Measurements from ENCODE around the gene CHRDL2.

Gene CHRDL2

DNA sequence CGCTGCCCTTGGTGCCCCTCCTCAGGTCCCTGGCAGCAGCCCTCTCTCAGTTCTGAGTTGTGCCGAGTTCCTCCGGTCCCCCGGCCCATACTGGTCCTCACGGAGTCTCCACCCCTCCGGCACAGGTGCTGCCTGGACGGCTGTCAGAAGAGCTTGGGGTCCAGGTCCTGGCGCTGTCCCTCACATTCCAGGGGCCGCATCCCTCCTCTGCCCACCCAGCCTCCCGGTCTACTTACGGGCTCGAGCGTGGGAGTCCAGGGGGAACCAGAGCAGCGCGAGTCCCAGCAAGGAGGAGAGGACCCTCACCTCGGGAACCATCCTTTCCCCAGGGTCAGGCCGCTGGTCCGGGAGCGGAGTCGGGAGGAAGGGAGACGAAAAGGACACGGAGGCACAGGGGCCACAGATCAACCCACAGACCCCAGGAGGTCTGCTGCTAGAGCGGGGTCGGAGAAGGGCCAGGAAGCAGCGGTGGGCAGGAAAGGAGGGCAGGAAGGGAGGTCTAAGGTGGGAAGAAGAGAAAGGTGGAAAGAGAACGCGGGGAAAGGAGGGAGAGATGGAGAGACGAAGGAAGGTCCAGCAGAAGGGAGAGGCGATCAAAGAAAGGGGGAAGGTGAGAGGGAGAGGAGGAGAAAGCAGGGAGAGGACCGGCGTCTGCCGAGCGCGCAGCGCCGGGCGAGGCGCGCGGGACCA, 510 bp downstream of the CHRDL2 start:
- no peak for DNase-seq (ENCODE audit: low spot score)
- TF ChIP-seq, protein P1, sequence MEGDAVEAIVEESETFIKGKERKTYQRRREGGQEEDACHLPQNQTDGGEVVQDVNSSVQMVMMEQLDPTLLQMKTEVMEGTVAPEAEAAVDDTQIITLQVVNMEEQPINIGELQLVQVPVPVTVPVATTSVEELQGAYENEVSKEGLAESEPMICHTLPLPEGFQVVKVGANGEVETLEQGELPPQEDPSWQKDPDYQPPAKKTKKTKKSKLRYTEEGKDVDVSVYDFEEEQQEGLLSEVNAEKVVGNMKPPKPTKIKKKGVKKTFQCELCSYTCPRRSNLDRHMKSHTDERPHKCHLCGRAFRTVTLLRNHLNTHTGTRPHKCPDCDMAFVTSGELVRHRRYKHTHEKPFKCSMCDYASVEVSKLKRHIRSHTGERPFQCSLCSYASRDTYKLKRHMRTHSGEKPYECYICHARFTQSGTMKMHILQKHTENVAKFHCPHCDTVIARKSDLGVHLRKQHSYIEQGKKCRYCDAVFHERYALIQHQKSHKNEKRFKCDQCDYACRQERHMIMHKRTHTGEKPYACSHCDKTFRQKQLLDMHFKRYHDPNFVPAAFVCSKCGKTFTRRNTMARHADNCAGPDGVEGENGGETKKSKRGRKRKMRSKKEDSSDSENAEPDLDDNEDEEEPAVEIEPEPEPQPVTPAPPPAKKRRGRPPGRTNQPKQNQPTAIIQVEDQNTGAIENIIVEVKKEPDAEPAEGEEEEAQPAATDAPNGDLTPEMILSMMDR (IDR thresholded peaks at IDR 0.05; ENCODE audit: extremely low read depth, missing control alignments), result no peak

DNA sequence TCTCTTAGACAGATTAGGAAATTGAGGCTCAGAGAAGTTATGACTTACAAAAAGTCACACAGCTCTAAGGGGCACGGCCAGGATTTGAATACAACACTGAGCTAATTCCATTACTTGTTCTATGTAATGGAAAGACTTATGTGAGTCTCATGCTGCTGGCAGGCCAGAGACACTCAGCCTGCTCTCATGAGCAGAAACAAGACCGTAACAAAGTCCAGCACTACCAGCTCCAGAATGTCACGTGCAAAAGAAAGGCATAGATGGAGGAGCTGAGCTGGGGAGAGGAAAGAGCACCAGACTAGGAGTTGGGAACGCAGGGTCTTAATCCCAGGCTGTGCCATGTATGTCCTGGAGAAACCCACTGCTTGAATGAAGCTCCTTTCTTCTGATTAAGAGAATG, 1.8 kb downstream of the CHRDL2 start:
- TF ChIP-seq, protein P1 (IDR thresholded peaks at IDR 0.05; ENCODE audit: extremely low read depth, missing control alignments), result no peak
- DNase-seq (ENCODE audit: low spot score), result no peak

DNA sequence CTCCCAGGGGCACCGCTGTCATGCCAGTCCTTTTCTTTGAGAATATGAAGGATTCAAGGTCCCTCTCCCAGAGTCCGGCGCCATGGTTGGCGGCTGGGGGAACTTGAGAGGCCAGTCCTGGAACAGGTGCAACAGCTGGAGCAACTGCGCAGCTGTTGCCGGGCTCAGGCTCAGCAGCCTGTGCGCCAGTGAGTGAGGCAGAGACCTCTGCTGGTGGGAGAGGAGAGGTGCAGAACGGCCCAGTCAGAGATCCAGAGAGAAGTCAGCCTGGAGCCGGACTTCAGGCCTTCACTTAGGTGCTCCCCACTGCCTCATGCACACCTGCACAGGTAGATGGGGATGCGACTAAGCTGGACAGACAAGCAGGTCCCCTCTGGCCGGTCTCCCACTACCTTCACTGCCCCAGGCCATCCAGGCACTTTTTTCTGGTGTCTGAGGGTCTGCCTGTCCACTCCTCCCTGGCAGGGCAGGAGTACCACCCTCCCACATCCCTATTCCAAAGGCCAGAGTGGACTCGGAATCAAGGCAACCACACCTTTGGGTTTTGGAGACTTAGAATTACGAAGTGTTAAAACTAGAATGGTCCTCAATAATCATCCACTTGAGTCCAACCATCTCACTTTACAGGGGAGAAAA, 4.6 kb downstream of the CHRDL2 start:
- DNase-seq (ENCODE audit: low spot score), result peak; percentile 91

DNA sequence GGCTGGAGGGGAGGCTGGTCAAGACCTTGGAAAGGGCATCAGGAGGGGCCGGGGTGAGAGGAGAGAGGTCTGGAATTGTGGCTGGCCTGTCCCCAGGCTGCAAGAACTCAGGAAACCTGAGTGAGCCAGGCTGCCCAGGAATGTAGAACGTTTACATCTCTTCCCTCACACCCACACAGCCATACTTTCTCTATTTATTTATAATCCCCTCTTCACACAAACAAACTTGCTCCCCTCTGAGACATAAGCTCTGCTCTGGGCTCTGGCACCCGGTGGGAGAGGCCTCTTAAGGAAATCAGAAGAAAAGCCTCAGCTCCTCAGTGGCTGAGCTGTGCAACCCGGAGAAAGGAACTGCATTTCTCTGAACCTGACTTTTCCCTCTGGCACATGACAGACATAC, 5.5 kb downstream of the CHRDL2 start:
- TF ChIP-seq, protein P1 (IDR thresholded peaks at IDR 0.05; ENCODE audit: extremely low read depth, missing control alignments), result no peak
- no peak for DNase-seq (ENCODE audit: low spot score)

More for the DNA sequence above, 4.6 kb downstream of the CHRDL2 start:
- TF ChIP-seq, protein P1 (IDR thresholded peaks at IDR 0.05; ENCODE audit: extremely low read depth, missing control alignments), result peak; percentile 77

DNA sequence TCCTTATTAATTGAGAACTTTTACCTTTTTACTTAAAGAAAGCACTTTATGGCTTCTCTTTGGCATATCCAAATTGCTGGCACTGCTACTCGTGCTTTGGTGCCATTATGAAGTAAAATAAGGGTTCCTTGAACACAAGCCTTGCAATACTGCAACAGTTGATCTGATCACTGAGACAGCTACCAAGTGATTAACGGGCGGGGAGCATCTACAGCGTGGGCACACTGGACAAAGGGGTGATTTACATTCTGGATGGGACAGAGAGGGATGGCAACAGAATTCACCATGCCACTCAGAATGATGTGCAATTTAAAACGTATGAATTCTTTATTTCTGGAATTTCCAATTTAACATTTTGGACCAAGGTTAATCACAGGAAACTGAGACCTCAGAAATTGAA, 7.7 kb downstream of the CHRDL2 start:
- DNase-seq (ENCODE audit: low spot score), result no peak
- TF ChIP-seq, protein P1 (IDR thresholded peaks at IDR 0.05; ENCODE audit: extremely low read depth, missing control alignments), result no peak

DNA sequence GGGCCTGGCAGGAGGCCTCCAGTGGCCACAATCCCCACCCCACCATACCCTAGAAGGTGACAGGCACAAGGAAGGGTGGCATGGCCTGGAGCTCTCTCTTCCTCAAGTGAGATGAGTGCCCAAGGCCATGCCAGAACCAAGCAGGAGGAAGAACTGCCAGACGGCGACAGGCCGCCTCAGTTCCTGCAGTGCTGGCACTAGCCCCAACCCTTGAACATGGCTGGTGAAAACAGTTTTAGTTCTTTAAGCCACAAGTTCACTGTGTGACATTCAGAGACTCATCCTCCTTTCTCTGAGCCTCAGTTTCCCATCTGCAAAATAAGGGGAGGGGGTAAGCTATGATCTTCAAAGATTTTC, 9.8 kb downstream of the CHRDL2 start:
- TF ChIP-seq, protein P1 (IDR thresholded peaks at IDR 0.05; ENCODE audit: extremely low read depth, missing control alignments), result no peak
- DNase-seq (ENCODE audit: low spot score), result no peak

DNA sequence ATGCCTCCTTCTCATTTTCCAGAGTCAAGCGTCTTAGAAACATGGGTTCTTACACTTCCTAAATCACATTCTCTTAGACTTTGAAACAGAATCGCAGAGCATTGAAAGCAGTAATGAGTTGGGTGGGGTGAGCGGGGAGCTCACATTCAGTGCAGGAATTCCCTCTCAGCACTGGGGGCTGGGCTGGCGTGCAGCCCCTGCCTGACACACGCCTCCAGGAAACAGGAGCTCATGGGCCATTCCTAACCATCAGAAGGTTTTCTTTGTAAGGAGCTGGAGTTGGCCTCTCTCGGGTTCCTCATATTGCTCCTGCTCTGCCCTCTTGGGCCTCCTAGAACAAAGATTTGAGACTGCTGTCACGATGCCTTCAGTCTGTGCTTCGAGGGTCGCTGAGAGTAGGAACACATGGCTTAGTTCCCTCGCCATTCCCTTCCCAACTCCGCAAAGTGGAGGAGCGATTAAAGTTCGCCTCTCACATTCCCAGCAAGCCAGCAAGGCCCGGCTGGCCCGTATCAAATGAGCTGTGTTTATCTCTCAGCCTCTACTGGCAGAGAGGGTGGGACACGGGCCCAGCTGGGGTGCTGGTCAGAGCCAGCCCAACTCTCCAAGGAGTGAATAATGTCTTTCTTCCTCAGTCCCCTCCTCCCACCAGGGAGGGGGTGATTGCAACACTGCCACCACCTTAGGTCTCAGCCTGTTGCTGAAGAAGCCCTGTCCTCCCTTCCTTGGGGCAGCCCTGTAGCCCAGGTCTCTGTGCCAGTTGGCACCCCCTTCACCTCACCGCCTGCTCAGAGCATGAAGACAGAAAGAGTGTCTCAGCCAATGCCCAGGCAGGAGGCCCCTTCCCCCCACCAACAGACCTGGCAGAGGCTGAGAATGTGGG, 10.4 kb downstream of the CHRDL2 start:
- DNase-seq (ENCODE audit: low spot score), result no peak
- TF ChIP-seq, protein P1 (IDR thresholded peaks at IDR 0.05; ENCODE audit: extremely low read depth, missing control alignments), result no peak
